K562 (cell line): ENCODE results near the gene MAP7D1. TPM values are rescaled to one million over a fixed set of nuclear protein-coding genes. Genes with fewer than 3 reads are reported as not detected.

Source experiments
- BCOR ChIP-seq: fragments of 450-650 bp; IDR thresholded peaks from 2 replicates; pipeline ENCODE4 v1.6.1; 2016
- BRD9 ChIP-seq: fragments of 450-650 bp; IDR thresholded peaks from 2 replicates; pipeline ENCODE4 v1.6.1; 2018; ENCODE audit warnings: low read depth; ENCODE audit not compliant: partially characterized antibody
- CEBPZ ChIP-seq: fragments of 150-350 bp; IDR thresholded peaks from 2 replicates; pipeline ENCODE4 v1.6.1; 2014; ENCODE audit warnings: low read depth, mild to moderate bottlenecking, low read length, borderline replicate concordance
- CREBBP ChIP-seq: IDR thresholded peaks from one replicate; pipeline ENCODE4 v1.6.1; 2012; ENCODE audit warnings: low read depth, mild to moderate bottlenecking, control low read depth, inconsistent platforms, low read length
- E2F6 ChIP-seq, 2 experiments: IDR thresholded peaks; 2 replicates each; pipeline ENCODE4 v1.6.1; 2011; ENCODE audit warnings: borderline replicate concordance in 1 of 2, control low read depth in 1 of 2, low read depth in 1 of 2, low read length in 1 of 2, mild to moderate bottlenecking in 1 of 2, mixed read lengths in 1 of 2, moderate library complexity in 1 of 2; ENCODE audit not compliant: insufficient read depth in 1 of 2, insufficient read length in 1 of 2, poor library complexity in 1 of 2, severe bottlenecking in 1 of 2; ENCODE audit errors: extremely low read depth in 1 of 2
- FOXP1 ChIP-seq: sonication (generic); formaldehyde crosslinking; IDR thresholded peaks from 2 replicates; pipeline ENCODE4 v1.8.0; 2022; ENCODE audit warnings: mild to moderate bottlenecking, missing genetic modification reagents
- HCFC1 ChIP-seq: IDR thresholded peaks from 2 replicates; pipeline ENCODE4 v1.6.1; 2012; ENCODE audit warnings: low read depth, low read length, improper control_type of control experiment
- ID3 ChIP-seq, 2 experiments: fragments of 250-450 bp in 1 of 2; fragments of 450-650 bp in 1 of 2; sonication (Bioruptor Pico) in 1 of 2; IDR thresholded peaks; 2 replicates each; pipeline versions ENCODE4 v1.6.1 to v1.8.0; 2016 to 2021; ENCODE audit warnings: mild to moderate bottlenecking in 2 of 2, moderate library complexity in 2 of 2, missing compliant biosample characterization in 1 of 2, missing genetic modification characterization in 1 of 2
- NCOA4 ChIP-seq: fragments of 450-650 bp; IDR thresholded peaks from 2 replicates; pipeline ENCODE4 v1.6.1; 2018; ENCODE audit warnings: mild to moderate bottlenecking; ENCODE audit not compliant: partially characterized antibody
- NFYB ChIP-seq: IDR thresholded peaks from 2 replicates; pipeline ENCODE4 v1.6.1; 2011; ENCODE audit warnings: mild to moderate bottlenecking, moderate library complexity; ENCODE audit not compliant: insufficient read length; ENCODE audit errors: extremely low read depth
- POLR3G ChIP-seq: IDR thresholded peaks from 2 replicates; pipeline ENCODE4 v1.6.1; 2011; ENCODE audit not compliant: insufficient read length, insufficient replicate concordance; ENCODE audit errors: extremely low read depth
- SAFB ChIP-seq: fragments of 200-400 bp; formaldehyde crosslinking; IDR thresholded peaks from 2 replicates; pipeline ENCODE4 v1.6.1; 2017; ENCODE audit warnings: low read depth, low read length, borderline replicate concordance
- SMARCC2 ChIP-seq: fragments of 450-650 bp; IDR thresholded peaks from 2 replicates; pipeline ENCODE4 v1.6.1; 2017; ENCODE audit warnings: antibody characterized with exemption, moderate library complexity, mild to moderate bottlenecking, low read depth
- TEAD2 ChIP-seq: fragments of 450-650 bp; IDR thresholded peaks from 2 replicates; pipeline ENCODE4 v1.6.1; 2016; ENCODE audit warnings: missing genetic modification characterization, control low read depth, missing compliant biosample characterization
- ZNF197 ChIP-seq: fragments of 200-800 bp; sonication (Bioruptor generic); IDR thresholded peaks from 2 replicates; pipeline ENCODE4 v1.6.1; 2016; ENCODE audit warnings: low read depth, missing genetic modification characterization, missing compliant biosample characterization
- ZNF3 ChIP-seq: fragments of 250-450 bp; sonication (Bioruptor Pico); IDR thresholded peaks from 2 replicates; pipeline ENCODE4 v1.5.0; 2021; ENCODE audit warnings: mild to moderate bottlenecking, moderate library complexity
- ZNF668 ChIP-seq: fragments of 250-450 bp; sonication (Bioruptor Pico); IDR thresholded peaks from 2 replicates; pipeline ENCODE4 v1.8.0; 2022; ENCODE audit warnings: mild to moderate bottlenecking, inconsistent platforms
- polyA plus RNA-seq, 8 experiments: library from polyadenylated mRNA; depleted of rRNA in 4 of 8; stranded (reverse) in 5 of 8; unstranded in 3 of 8; fragments of >200 nt; fragmentation: Nextera tagmentation in 2 of 8; fragmentation: Illumina TruSeq in 1 of 8; extraction: Ambion mirVana in 2 of 8; extraction: Trizol in 1 of 8; gene quantifications; 2 replicates each; pipeline versions ENCODE4 v1.2.1 to v1.2.3, GENCODE V29; 2011 to 2014; ENCODE audit warnings: inconsistent platforms in 1 of 8, missing spikeins in 1 of 8
- total RNA-seq, 7 experiments: library from RNA; depleted of rRNA in 6 of 7; stranded (reverse); fragments of >200 nt in 6 of 7; fragmentation: Illumina TruSeq in 2 of 7; extraction: Trizol in 2 of 7; gene quantifications; 2 replicates each; pipeline versions ENCODE4 v1.2.1 to v1.2.3, GENCODE V29; 2011 to 2021; ENCODE audit warnings: low replicate concordance in 1 of 7
- TF ChIP-seq, protein P1 (sequence below), 2 experiments: IDR thresholded peaks in 1 of 2; conservative IDR thresholded peaks in 1 of 2; 2 replicates each; pipeline ENCODE4 v1.6.1; 2016; ENCODE audit warnings: low read depth in 2 of 2, mild to moderate bottlenecking in 1 of 2, missing compliant biosample characterization in 1 of 2, missing genetic modification characterization in 1 of 2, moderate library complexity in 1 of 2

Gene MAP7D1
- total and polyA plus RNA-seq, 9 of the 15 experiments (the other 6 are each of a cell fraction or from before 2014, with no cell fraction given): 3.6 to 108 (median 34.5) TPM

DNA sequence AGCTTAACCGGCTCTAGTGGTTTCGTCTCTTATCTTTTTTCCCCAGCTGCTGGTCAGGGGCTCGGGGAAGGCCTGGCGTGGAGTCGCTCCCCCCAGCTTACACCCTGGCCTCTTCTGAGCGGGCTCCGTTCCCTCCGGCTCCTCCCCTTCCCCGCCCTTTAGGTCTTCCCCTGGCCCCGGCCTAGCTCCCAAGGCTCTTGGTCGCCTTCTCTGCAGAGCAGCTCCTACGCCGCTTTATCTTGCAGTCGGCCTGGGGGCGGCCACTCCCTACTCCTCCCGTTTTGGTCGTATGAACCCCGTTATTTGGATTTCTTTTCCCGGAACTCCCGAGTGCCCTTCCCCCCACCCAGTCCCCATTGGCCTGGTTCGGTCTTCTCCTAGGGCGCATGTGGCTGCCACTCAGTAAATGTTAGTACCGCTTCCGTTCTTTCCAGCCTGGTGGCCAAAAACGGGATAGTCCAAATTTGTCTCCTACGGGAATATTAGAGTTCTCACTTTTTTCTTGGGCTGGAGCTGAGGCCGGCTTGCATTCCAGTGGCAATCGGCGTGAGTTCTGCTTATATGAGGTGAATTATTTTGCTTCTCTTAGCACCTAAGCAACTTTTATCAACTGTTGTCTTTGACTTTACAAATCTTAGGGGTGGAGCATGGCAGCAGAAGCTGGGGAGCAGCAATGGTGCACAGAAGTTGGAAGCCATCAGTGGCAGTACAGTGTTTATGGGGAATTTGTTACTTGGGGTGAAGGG, 68.8 kb downstream of the MAP7D1 start (continued):
- TF ChIP-seq, protein P1, sequence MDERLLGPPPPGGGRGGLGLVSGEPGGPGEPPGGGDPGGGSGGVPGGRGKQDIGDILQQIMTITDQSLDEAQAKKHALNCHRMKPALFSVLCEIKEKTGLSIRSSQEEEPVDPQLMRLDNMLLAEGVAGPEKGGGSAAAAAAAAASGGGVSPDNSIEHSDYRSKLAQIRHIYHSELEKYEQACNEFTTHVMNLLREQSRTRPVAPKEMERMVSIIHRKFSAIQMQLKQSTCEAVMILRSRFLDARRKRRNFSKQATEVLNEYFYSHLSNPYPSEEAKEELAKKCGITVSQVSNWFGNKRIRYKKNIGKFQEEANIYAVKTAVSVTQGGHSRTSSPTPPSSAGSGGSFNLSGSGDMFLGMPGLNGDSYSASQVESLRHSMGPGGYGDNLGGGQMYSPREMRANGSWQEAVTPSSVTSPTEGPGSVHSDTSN (CRISPR knock-in tag; IDR thresholded peaks at IDR 0.05; ENCODE audit: low read depth): peak; percentile 30; the same call in 1 of the 2 replicates
- TF ChIP-seq, protein P1 (tag; conservative IDR thresholded peaks at IDR 0.05; ENCODE audit: low read depth): peak; percentile 79
- TF ChIP-seq HCFC1: no peak
- peak; percentile 73 for TF ChIP-seq BRD9
- peak; percentile 14 for TF ChIP-seq NFYB
- TF ChIP-seq POLR3G: no peak
- peak in 1 of 2 experiments; percentile 40 for TF ChIP-seq E2F6 (IDR thresholded peaks at IDR 0.05; ENCODE audit: borderline replicate concordance in 1 of 2, extremely low read depth in 1 of 2, insufficient read depth in 1 of 2, insufficient read length in 1 of 2, low read depth in 1 of 2, low read length in 1 of 2, poor library complexity in 1 of 2, severe bottlenecking in 1 of 2)
- TF ChIP-seq SMARCC2: no peak
- no peak for TF ChIP-seq ZNF668 (CRISPR knock-in tag)
- no peak for TF ChIP-seq NCOA4
- TF ChIP-seq TEAD2 (tag): no peak
- TF ChIP-seq ZNF3 (CRISPR knock-in tag): no peak
- TF ChIP-seq CEBPZ: no peak
- no peak for TF ChIP-seq BCOR
- no peak for TF ChIP-seq SAFB
- no peak for TF ChIP-seq CREBBP
- TF ChIP-seq ID3 (CRISPR knock-in tag; IDR thresholded peaks at IDR 0.05): no peak
- TF ChIP-seq ID3 (tag; IDR thresholded peaks at IDR 0.05): peak; percentile 79; the same call in 1 of the 2 replicates
- no peak for TF ChIP-seq FOXP1 (CRISPR knock-in tag)
- no peak; the same call in 1 of the 2 replicates for TF ChIP-seq ZNF197 (CRISPR knock-in tag)
